Jurkat, Clone E6-1 (cell line): ENCODE results near the gene TMEM255B.
"Not testable (repeated sequence)": the region's sequence is repeated elsewhere in the genome, so short reads cannot be mapped to it uniquely, and the experiment has no call there.

Source experiments
- DNase-seq: peaks from one replicate; pipeline ENCODE4 v3.0.0-alpha.2; 2011; ENCODE audit warnings: low read depth, low spot score
- H3K4me3 ChIP-seq: 2 replicates; pipeline ENCODE4 v1.5.1; 2011; ENCODE audit warnings: mild to moderate bottlenecking, low read length, control low read depth, moderate library complexity

The TMEM255B gene

DNA sequence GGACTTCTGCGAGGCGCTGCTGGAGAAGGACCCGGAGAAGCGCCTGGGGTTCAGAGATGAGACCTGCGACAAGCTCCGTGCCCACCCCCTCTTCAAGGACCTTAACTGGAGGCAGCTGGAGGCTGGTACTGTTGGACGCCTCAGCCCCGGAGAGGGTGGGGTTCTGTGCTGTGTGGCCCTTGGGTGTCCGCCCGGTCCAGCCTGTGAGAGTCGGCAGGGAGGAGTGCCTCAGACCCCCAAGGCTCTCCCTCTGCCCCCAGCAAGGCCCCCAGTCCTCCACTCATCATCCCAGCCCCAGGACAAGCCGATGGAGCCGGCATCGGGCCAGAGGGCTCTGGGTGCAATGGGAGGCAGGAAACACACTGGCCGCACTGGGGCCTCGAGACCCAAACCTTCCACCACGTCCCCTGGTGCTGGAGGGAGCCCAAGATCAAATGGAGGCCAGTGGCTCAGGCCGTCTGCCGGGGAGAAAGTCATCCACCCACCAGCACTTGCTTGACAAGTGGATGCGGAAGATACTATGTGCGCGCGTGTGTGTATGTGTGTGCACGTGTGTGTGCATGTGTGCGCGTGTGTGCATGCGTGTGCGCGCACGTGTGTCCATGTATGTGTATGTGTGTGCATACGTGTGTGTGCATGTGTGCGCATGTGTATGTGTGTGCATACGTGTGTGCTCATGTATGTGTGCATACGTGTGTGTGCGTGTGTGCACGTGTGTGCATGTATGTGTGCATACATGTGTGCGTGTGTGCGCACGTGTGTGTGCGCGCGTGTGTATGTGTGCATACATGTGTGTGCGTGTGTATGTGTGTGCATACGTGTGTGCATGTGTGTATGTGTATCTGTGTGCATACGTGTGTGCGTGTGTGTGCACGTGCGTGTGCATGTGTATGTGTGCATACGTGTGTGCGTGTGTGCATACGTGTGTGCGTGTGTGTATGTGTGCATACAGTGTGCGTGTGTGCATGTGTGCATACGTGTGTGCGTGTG lies 25.8 kb upstream of the TMEM255B start:
- no peak for DNase-seq
- H3K4me3 ChIP-seq = no peak overlapping the region

GRCh38 chr13:113734099-113734825 lies 24.8 kb upstream of the TMEM255B start:
- DNase-seq = no peak

DNA sequence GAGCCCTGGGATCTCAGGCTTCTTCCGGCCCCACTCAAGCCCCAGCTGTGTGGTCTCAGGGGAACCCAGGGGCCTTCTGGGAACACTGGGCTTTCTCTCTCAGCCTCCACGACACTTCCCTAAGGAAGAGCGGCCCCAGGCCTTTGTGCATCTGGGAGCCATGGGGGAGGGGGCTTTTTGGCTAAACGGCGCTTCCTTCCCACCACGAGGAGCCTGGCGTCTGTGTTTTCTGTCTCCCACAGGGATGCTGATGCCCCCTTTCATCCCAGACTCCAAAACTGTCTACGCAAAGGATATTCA lies 24.2 kb upstream of the TMEM255B start:
- no peak overlapping the region for H3K4me3 ChIP-seq
- DNase-seq = no peak

More at GRCh38 chr13:113734099-113734825, 24.8 kb upstream of the TMEM255B start:
- no peak overlapping the region for H3K4me3 ChIP-seq

DNA sequence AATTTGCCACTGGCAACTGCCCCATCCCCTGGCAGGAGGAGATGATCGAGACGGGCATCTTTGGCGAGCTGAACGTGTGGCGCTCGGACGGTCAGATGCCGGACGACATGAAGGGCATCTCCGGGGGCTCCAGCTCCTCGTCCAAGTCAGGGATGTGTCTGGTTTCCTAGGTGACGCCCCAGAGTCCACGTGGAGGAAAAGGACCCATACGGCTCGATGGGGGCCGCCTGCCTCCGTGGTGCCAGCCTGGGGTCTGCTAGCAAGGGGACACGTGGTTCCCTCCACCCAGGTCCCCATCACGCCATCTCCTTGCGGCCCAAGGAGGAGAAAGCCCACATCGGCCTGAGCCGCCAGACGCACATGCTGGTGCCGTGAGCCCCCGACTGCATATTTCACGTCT lies 23.8 kb upstream of the TMEM255B start:
- DNase-seq = no peak
- no peak overlapping the region for H3K4me3 ChIP-seq

GRCh38 chr13:113735750-113736149 lies 23.3 kb upstream of the TMEM255B start:
- no peak for DNase-seq

DNA sequence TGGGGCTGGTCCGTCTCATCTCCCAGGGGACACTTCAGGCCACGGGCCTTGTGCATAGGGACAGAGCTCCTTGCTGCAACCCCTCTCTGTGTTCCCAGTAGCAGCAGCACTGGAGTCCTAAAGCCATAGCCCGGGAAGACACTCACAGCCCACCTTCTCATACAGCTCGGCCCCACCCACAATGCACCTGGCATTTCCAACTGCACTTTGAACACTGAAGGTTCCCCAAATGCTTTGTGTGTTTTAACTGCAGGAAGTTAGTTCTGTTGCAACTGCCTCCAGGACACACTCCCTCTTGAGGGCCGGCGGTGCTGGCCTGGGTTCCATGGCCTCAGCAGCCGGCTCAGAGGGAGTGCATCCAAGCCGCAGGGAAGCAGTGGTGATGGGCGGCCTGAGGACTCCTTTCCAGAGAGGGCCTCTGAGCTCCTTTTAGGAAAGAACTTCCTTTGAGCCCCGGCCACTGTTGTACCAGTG lies 22.7 kb upstream of the TMEM255B start:
- no peak for DNase-seq
- no peak overlapping the region for H3K4me3 ChIP-seq

More at GRCh38 chr13:113735750-113736149, 23.3 kb upstream of the TMEM255B start:
- no peak overlapping the region for H3K4me3 ChIP-seq

DNA sequence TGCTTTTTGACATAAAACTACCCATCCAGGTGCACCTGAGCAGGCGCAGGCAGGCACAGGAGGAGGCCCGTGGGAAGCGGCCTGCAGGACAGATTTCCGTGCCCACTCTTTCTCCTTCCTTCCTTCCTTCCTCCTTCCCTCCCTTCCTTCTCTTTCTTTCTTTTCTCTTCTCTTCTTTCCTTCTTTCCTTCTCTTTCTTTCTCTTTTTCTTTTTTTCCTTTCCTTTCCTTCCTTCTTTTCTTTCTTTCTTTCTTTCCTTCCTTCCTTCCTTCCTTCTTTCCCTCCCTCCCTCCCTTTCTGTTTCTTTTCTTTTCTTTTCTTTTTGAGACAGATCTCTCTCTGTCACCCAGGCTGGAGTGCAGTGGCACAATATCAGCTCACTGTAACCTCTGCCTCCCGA lies 21.2 kb upstream of the TMEM255B start:
- DNase-seq = no peak
- no peak overlapping the region for H3K4me3 ChIP-seq

DNA sequence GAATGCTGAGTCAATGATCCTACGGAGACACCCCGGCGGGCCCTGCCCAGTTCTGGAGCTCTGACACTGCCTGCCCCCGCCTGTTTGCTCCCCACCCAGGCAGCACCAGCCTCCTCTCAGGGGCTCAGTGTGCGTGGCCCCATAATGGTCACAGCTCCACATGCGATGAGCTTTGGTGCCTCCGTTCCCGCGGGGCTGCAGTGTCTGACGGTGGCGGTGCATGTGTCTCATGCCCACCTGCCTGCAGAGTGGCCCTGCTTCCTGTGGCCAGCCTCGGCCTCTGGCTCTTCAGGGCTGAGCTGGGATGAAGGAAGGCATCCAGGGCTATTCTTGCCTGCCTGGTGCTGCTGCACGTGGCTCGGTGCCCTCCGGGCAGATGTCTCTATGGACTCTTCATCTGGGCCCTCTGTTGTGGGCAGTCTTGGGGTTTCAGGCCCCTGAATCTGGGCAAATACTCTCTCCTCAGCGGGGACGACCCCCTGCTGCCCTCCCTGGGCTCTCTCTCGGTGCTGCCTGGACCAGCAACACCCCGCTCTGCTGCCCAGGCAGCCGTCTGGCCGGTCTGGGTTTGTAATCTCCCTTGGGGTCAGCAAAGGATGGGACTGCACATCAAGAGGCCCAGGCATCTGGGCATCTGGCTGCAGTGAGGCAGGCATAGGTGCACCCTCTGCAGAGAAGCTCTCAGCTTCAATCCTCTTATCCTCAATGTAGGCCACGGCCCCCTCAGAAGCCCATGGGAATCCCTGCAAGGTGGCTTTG lies 19.3 kb upstream of the TMEM255B start:
- DNase-seq = no peak
- H3K4me3 ChIP-seq = no peak overlapping the region

DNA sequence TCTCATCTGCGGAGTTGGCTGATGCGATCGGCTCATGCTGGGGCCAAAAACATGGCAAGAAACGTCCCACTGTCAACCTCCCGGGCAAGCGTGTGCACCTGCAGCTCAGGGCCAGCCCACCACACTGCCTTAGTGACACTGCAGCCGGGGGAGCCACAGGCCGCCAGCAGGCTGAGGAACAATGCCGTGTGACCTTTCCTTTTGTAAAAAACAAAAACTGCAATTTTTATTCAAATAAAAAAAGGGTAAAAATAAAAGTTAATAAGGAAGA lies 18.8 kb upstream of the TMEM255B start:
- no peak overlapping the region for H3K4me3 ChIP-seq

DNA sequence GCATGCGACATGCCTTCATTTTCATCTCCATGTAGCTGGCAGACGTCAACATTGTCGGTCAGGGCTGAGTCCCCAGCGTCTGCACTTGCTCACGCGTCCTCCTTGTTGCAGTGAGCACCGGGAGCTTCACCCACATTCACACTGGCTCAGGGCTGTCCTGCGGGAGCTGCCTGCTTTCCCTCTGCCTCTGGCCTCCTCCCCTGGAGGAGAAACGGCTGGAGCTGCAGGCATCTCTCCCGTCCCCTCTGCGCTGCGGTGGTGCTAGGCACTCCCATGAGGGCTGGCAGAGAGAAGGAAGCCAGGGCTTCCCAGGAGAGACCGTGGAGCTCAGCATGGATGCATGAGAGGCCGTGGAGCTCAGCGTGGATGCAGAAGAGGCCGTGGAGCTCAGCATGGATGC lies 18.4 kb upstream of the TMEM255B start:
- no peak for DNase-seq
- no peak overlapping the region for H3K4me3 ChIP-seq

More for the DNA sequence above, 18.8 kb upstream of the TMEM255B start:
- DNase-seq = no peak

- peak; percentile 61 for DNase-seq
- H3K4me3 ChIP-seq = no peak overlapping the region
These were observed 17.8 kb upstream of the TMEM255B start for GRCh38 chr13:113741191-113741668.

DNA sequence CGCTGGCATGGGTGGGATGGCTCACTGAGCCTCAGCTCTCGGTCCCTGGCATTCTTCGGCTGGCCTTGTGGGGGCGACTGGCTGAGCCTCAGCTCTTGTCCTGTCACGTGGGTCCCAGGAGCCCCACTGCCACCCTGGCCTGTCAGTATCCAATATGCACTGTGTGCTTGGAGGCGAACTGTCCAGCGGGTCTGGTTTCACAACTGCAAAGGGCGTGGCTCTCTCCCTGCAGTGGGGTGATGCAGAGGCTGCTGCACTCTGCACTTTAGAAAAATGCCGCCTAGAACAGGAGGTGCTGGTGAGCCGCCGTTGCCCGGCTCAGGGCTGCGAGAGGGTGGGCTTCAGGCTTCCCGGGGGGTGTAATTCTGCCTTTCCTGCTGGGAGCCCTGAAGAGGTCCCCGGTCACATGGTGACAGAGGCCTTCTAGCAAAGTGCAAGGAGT lies 17.0 kb upstream of the TMEM255B start:
- no peak overlapping the region for H3K4me3 ChIP-seq
- DNase-seq = no peak

DNA sequence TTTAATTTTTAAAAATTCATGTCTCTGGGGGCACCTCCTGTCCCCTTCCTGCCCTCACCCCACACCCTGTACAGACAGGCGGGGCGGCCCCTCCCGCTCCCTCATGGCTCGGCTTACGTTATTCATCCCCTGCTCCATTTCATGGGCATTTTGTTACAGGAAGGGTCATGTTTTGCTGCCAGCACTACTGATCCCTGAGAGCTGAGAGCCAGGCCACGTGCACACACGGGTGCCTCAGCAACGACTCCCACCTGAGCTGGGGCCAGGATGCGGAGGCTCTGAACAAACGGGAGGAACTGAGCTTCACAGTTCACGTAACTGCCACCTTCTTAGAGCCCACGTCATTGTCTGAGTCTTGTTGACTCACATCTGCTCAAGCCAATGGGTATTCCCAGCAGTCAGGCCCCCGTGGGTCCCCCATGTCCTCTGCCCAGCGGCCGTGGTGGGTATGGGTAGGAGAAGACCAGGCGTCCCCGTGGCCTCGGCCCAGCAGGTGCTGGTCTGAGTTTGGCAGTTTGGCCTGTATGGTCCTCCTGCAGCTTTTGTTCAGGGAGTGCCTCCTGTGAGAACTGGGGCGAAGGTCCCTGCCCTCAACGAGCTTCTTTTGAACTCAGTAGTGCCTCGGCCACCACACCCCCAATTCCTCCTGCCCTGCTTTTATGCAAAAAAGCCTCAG lies 16.4 kb upstream of the TMEM255B start:
- H3K4me3 ChIP-seq = no peak overlapping the region
- no peak for DNase-seq

DNA sequence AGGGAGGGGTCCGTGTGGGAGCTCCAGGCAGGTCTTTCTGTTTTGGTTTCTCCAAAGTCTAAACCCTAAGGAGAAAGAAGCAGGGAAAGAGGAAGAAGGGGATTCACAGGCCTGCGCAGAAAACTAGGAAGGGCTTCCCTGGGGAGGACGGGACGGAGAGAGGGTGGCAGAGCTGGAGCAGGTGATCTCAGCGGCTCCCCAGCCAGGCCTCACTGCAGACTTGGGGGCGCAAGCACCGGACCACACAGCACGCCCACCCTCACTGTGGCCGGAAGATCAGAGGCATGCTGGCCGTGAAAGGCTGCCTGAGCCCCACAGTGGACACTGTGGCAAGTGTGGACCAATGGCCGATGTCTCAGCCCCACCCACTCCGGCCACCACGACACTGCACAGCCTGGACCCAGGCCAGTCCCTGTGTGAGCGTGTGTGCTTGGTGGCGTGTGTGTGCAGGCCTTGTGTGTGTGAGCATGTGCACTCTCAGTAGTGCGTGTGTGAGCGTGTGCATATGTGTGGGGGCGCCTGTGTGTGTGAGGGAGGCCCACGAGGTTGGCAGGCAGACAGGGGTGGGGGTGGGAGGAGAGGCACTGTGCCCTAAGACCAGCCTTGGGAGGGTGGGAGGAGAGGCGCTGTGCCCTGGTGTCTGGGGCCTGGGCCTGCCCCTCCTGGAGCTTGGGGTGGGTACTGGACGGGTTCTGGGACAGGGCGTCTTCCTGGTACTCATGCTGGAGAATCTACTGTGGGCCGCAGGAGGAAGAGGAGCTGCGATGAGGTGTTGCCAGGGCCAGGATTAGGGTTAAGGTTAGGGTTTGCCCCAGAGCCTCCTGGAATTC lies 15.4 kb upstream of the TMEM255B start:
- no peak overlapping the region for H3K4me3 ChIP-seq
- DNase-seq = no peak

GRCh38 chr13:113744197-113745000 lies 14.6 kb upstream of the TMEM255B start:
- DNase-seq = no peak
- no peak overlapping the region for H3K4me3 ChIP-seq

- no peak overlapping the region for H3K4me3 ChIP-seq
- no peak for DNase-seq
These were observed 14.0 kb upstream of the TMEM255B start for GRCh38 chr13:113745059-113745458.

- H3K4me3 ChIP-seq = not testable (repeated sequence)
These were observed 13.4 kb upstream of the TMEM255B start for GRCh38 chr13:113745500-113746142.

More at GRCh38 chr13:113745500-113746142, 13.4 kb upstream of the TMEM255B start:
- not testable (repeated sequence) for DNase-seq
